ENCODE data around the gene HEXB.

DNA sequence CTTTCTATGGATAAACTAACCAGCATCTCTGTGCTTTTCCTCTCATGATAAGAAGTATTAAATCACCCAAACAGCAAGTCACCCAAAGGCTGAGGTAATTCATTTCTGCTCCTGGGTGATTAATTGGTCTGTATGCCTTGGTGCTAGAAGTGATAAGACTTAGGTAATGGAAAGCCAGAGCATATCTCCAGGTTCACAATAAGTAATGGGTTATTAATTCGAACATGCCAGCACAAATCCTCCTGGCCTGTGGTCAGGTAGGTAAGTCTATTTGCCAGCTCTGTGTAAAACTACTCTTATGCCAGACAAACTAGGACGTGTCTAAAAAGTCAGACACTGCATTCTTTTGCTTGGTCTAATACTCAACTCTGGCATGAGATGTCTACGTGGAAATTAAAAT is 33.3 kb upstream of the HEXB start:
- TF ChIP-seq POLR2AphosphoS5 (IDR thresholded peaks at IDR 0.05; ENCODE audit: borderline replicate concordance, low read depth, low read length) (no peak), EZH2 (IDR thresholded peaks at IDR 0.05) (no peak), FOXP2 (optimal IDR thresholded peaks at IDR 0.05; ENCODE audit: control extremely low read depth, extremely low read length, insufficient read depth) (no peak)
